IgD-negative memory B cell (primary cell): ENCODE measurements around the gene JDP2. TPM values are rescaled to one million over a fixed set of nuclear protein-coding genes. Genes with fewer than 3 reads are reported as not detected.
A peak's percentile ranks its signal among the peaks of the same experiment; 100 is the strongest.

ENCODE experiments used
- H3K27ac Mint-ChIP-seq, 3 donors: one replicate each; pipeline ENCODE4 v1.8.0; 2020 to 2022; ENCODE audit warnings: mild to moderate bottlenecking in 3 of 3, mixed read lengths in 3 of 3, moderate library complexity in 1 of 3
- H3K27me3 Mint-ChIP-seq: one replicate; pipeline ENCODE4 v1.8.0; 2021; ENCODE audit warnings: mixed read lengths
- H3K36me3 Mint-ChIP-seq: one replicate; pipeline ENCODE4 v1.8.0; 2020; ENCODE audit warnings: mild to moderate bottlenecking, mixed read lengths
- H3K4me1 Mint-ChIP-seq, 3 donors: one replicate each; pipeline ENCODE4 v1.8.0; 2020 to 2022; ENCODE audit warnings: mixed read lengths in 3 of 3, mild to moderate bottlenecking in 1 of 3
- H3K4me3 Mint-ChIP-seq, 4 donors: one replicate each; pipeline ENCODE4 v1.8.0; 2020 to 2022; ENCODE audit warnings: mild to moderate bottlenecking in 4 of 4, mixed read lengths in 4 of 4, moderate library complexity in 3 of 4
- H3K9me3 Mint-ChIP-seq, 3 donors: one replicate each; pipeline ENCODE4 v1.8.0; 2020 to 2021; ENCODE audit warnings: mixed read lengths in 3 of 3, mild to moderate bottlenecking in 1 of 3
- polyA plus RNA-seq: library from polyadenylated mRNA; unstranded; fragments of 300-500 nt; fragmentation: Illumina TruSeq; gene quantifications from one replicate; pipeline ENCODE4 v1.2.3, GENCODE V29; 2021

Gene JDP2
- polyA plus RNA-seq, 1 donor from 2014 or later = 14.9 TPM

GRCh38 chr14:75426332-75427125 is 1.3 kb upstream of the JDP2 start:
- Mint-ChIP-seq H3K4me3 (peak overlapping the region; percentile 88 to 93 (median 92)), H3K27me3 (peaks cover 1% of the 10 kb centered on the region), H3K27ac (peak overlapping the region; percentile 81 to 98 (median 98)), H3K9me3 (no peaks in the 10 kb centered on the region), H3K4me1 (peaks cover 12 to 26% (median 17%) of the 10 kb centered on the region in 3 donors), H3K36me3 (no peaks in the 10 kb centered on the region)

GRCh38 chr14:75427126-75427481 is 718 bp upstream of the JDP2 start:
- peak overlapping the region; percentile 88 to 93 (median 92) for H3K4me3 Mint-ChIP-seq
- no peaks in the 10 kb centered on the region for H3K9me3 Mint-ChIP-seq
- peaks cover 1% of the 10 kb centered on the region for H3K36me3 Mint-ChIP-seq
- H3K27me3 Mint-ChIP-seq = peaks cover 1% of the 10 kb centered on the region
- H3K27ac Mint-ChIP-seq = peak overlapping the region; percentile 81 to 98 (median 98)
- H3K4me1 Mint-ChIP-seq = peaks cover 12 to 26% (median 17%) of the 10 kb centered on the region in 3 donors

DNA sequence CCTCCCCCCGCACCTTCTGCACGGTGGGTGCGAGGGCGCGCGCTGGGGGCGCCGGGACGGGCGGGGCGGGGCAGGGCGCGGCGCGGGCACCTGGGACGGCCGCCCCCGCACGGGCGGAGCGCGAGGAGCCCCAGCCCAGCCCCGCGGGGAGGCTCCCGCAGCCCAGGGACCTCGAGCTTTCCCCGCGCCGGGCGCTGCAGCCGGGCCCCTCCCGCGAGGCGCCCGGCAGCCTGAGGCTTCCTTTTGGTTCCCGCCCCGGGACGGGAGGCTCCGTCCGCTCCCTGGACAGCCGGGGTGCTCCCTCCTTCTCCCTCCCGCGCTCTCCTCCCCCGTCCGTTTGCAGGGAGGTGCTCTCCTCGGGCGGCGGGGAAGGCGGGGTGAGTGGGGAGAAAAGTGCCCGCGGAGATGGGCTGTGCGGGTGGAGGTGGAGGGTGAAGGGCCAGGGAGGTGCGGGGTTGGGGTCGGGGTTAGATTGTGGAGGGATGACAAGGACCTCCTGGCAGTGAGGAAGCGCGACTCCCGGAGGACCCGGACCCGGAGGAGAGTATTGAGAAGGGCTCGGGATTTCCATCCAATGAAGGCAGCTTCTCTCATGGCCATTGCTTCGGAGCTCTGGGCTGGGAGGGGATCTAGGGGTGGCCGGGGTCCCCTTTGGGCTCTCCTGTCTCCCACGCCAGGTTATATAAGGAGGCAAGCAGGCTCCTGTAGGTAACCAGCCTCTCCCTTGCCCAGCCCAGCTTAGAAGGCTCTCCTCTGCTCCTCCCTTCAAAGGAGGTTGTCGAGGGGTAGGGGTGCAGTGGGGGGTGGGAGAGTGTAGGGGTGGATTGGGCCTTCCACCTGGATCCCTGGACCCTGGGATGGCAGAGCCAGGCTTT is 645 bp downstream of the JDP2 start:
- Mint-ChIP-seq H3K4me3 (peak overlapping the region; percentile 82 to 94 (median 88)), H3K27me3 (peaks cover 1% of the 10 kb centered on the region), H3K4me1 (peaks cover 12 to 30% (median 21%) of the 10 kb centered on the region in 3 donors), H3K27ac (no peak overlapping the region), H3K36me3 (peaks cover 6% of the 10 kb centered on the region), H3K9me3 (no peaks in the 10 kb centered on the region)

DNA sequence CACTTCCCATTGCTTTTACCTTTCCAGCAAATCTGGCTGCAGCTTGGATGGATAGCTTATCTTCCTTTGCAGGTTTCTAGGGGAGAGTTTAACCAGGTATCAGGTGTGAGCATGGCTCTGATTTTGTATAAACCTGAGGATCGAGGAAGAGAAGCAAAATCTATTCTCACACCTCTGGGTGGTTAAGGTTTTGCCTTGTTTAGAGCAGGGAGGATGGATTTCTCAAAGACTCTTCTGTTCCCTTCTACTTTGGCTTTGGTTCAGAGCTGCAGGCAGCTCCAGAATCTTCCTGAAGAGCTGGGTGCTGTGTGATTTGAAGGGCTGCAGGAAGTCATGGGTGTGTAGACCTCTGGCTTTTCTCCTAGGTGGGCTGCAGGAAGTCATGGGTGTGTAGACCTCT is 1.7 kb downstream of the JDP2 start:
- H3K27ac Mint-ChIP-seq = no peak overlapping the region
- peaks cover 9% of the 10 kb centered on the region for H3K36me3 Mint-ChIP-seq
- H3K4me1 Mint-ChIP-seq = peaks cover 17 to 36% (median 25%) of the 10 kb centered on the region in 3 donors
- peak overlapping the region; percentile 82 to 90 (median 84) for H3K4me3 Mint-ChIP-seq
- peaks cover 1% of the 10 kb centered on the region for H3K27me3 Mint-ChIP-seq
- no peaks in the 10 kb centered on the region for H3K9me3 Mint-ChIP-seq

- H3K36me3 Mint-ChIP-seq = peaks cover 9% of the 10 kb centered on the region
- peaks cover 1% of the 10 kb centered on the region for H3K27me3 Mint-ChIP-seq
- peaks cover 17 to 41% (median 25%) of the 10 kb centered on the region in 3 donors for H3K4me1 Mint-ChIP-seq
- no peak overlapping the region for H3K27ac Mint-ChIP-seq
- no peaks in the 10 kb centered on the region for H3K9me3 Mint-ChIP-seq
- H3K4me3 Mint-ChIP-seq = peak overlapping the region in 2 of 4 donors; percentile 82 to 85
Measured at GRCh38 chr14:75430116-75430515, 2.3 kb downstream of the JDP2 start.

- Mint-ChIP-seq H3K27me3 (peaks cover 1% of the 10 kb centered on the region), H3K9me3 (no peaks in the 10 kb centered on the region), H3K27ac (no peak overlapping the region)
Measured at GRCh38 chr14:75430526-75430925, 2.7 kb downstream of the JDP2 start.

GRCh38 chr14:75430976-75431375 is 3.2 kb downstream of the JDP2 start:
- Mint-ChIP-seq H3K9me3 (no peaks in the 10 kb centered on the region), H3K27ac (peak overlapping the region in 1 of 3 donors; percentile 37), H3K27me3 (peaks cover 1% of the 10 kb centered on the region), H3K4me1 (peaks cover 24 to 45% (median 26%) of the 10 kb centered on the region in 3 donors), H3K4me3 (peak overlapping the region in 2 of 4 donors; percentile 12 to 82), H3K36me3 (peaks cover 9% of the 10 kb centered on the region)

More at GRCh38 chr14:75430526-75430925, 2.7 kb downstream of the JDP2 start:
- Mint-ChIP-seq H3K36me3 (peaks cover 9% of the 10 kb centered on the region), H3K4me1 (peaks cover 20 to 45% (median 27%) of the 10 kb centered on the region in 3 donors), H3K4me3 (peak overlapping the region in 2 of 4 donors; percentile 82 to 85)

GRCh38 chr14:75431827-75432226 is 4.0 kb downstream of the JDP2 start:
- H3K27me3 Mint-ChIP-seq = peaks cover 1% of the 10 kb centered on the region
- H3K36me3 Mint-ChIP-seq = peaks cover 9% of the 10 kb centered on the region
- H3K9me3 Mint-ChIP-seq = no peaks in the 10 kb centered on the region
- peak overlapping the region in 2 of 3 donors; percentile 41 to 85 for H3K27ac Mint-ChIP-seq
- H3K4me3 Mint-ChIP-seq = peak overlapping the region in 1 of 4 donors; percentile 82
- H3K4me1 Mint-ChIP-seq = peaks cover 22 to 45% (median 25%) of the 10 kb centered on the region in 3 donors

DNA sequence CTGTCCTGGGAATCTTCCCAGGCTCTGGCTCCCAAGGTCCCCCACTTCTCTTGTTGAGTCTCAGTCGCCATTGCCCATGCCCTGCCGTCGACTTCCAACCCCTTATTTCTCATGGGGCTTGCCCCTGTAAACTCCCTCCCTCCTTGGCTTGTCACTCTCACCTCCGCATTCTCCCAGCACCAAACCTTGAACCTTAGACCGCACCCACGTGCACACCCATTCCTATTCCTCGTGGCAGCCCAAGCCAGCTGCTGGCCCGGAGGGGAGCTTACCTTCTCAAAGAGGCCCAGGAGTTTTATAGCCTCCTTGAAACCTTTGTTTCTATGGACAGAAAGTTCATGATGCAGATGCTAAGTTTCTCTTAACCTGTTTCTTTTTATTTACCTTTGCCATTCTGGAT is 4.6 kb downstream of the JDP2 start:
- Mint-ChIP-seq H3K9me3 (no peaks in the 10 kb centered on the region), H3K27me3 (peaks cover 1% of the 10 kb centered on the region), H3K36me3 (peaks cover 11% of the 10 kb centered on the region), H3K27ac (peak overlapping the region in 1 of 3 donors; percentile 85), H3K4me3 (peak overlapping the region in 1 of 4 donors; percentile 54), H3K4me1 (peaks cover 25 to 49% (median 30%) of the 10 kb centered on the region in 3 donors)

DNA sequence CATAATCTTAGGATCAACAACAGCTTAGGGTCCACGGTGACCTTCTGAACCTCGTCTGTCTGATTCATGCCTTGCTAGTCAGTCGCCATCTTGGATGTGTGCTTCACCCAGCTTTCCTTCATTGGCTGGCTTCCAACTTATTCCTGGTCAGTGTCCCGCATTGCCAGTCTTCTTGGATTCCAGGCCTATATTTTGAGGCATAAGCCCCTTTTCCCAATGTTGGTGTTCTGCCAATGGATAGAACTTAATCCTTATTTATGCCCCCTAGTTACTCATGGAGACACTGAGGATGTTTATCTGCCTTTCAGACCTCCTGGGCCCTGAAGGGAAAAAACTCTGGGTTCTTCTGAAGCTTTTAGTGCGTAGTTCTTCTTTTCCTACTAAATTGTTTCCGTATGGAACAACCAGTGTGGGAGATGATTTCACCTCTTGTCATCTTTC is 5.8 kb downstream of the JDP2 start:
- Mint-ChIP-seq H3K4me3 (peak overlapping the region in 1 of 4 donors; percentile 48), H3K27ac (no peak overlapping the region), H3K36me3 (peaks cover 11% of the 10 kb centered on the region), H3K9me3 (no peaks in the 10 kb centered on the region), H3K4me1 (peaks cover 31 to 54% (median 35%) of the 10 kb centered on the region in 3 donors), H3K27me3 (peaks cover 1% of the 10 kb centered on the region)

GRCh38 chr14:75434138-75434889 is 6.5 kb downstream of the JDP2 start:
- Mint-ChIP-seq H3K36me3 (peaks cover 11% of the 10 kb centered on the region), H3K27ac (no peak overlapping the region), H3K27me3 (peaks cover 1% of the 10 kb centered on the region), H3K4me1 (peaks cover 30 to 57% (median 36%) of the 10 kb centered on the region in 3 donors), H3K9me3 (no peaks in the 10 kb centered on the region), H3K4me3 (peak overlapping the region in 1 of 4 donors; percentile 7)

GRCh38 chr14:75434890-75435248 is 7.0 kb downstream of the JDP2 start:
- Mint-ChIP-seq H3K4me1 (peaks cover 32 to 57% (median 38%) of the 10 kb centered on the region in 3 donors), H3K27me3 (no peaks in the 10 kb centered on the region), H3K27ac (no peak overlapping the region), H3K9me3 (no peaks in the 10 kb centered on the region), H3K4me3 (peak overlapping the region in 1 of 4 donors; percentile 0), H3K36me3 (peaks cover 11% of the 10 kb centered on the region)

GRCh38 chr14:75435473-75435872 is 7.7 kb downstream of the JDP2 start:
- peak overlapping the region; percentile 2 to 14 (median 2) for H3K27ac Mint-ChIP-seq
- no peaks in the 10 kb centered on the region for H3K9me3 Mint-ChIP-seq
- H3K36me3 Mint-ChIP-seq = peaks cover 11% of the 10 kb centered on the region
- H3K4me1 Mint-ChIP-seq = peaks cover 38 to 59% (median 38%) of the 10 kb centered on the region in 3 donors
- H3K4me3 Mint-ChIP-seq = peak overlapping the region in 3 of 4 donors; percentile 0 to 38 (median 34)
- no peaks in the 10 kb centered on the region for H3K27me3 Mint-ChIP-seq
